ENCODE measurements around the gene MAP7.

Gene MAP7

GRCh38 chr6:136326038-136326553, 224.1 kb downstream of the MAP7 start:
- H3K9ac ChIP-seq (ENCODE audit: low read length), result no peak overlapping the region
- no peaks in the 10 kb centered on the region for H3K36me3 ChIP-seq (ENCODE audit: insufficient read depth, low read length)
- no peaks in the 10 kb centered on the region for H3K27me3 ChIP-seq (ENCODE audit: control insufficient read depth in 1 of 2, insufficient read depth in 2 of 2, low read length in 2 of 2)
- no peaks in the 10 kb centered on the region for H3K9me3 ChIP-seq (ENCODE audit: low read length)
- no peak overlapping the region for H3K27ac ChIP-seq (ENCODE audit: low read depth, low read length)
- no peak overlapping the region for H3K4me3 ChIP-seq (ENCODE audit: low read depth in 1 of 2, low read length in 2 of 2)
- peaks cover 31% of the 10 kb centered on the region for H3K4me1 ChIP-seq (ENCODE audit: insufficient read depth, low read length)

DNA sequence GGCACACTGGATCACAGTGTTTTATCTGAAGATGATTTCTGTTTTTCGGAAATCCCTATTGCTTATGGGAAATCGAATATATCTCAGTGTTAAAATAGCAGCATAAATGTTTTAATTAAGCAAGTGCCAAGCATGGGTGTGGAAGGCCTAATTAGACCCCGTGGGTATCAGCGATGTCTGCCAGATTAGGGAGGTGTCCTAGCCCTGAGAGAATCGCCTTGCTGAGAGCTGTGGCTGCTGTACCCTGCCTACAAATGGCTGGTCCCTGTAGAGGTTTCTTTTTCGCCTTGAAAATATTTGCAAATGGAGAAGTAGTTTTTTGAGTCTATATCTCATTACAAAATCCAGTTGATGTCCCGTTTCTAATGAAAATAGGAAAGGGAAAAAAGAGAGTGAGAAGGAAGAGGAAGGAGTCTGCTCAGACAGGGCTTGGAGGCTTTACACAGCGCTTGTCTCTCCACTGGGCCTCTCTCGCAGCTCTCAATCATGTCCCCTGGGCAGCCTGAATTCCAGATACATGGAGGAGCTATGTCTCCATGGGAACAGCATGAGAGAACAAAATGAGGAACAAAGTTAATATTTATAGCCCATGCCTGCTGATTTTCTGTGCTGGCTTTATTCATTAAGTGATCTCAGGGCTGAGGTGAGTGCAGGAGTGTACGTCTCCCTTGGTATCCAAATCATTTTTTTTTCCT, 225.4 kb downstream of the MAP7 start:
- Histone ChIP-seq H3K4me1 (ENCODE audit: insufficient read depth, low read length) (peaks cover 31% of the 10 kb centered on the region), H3K9ac (ENCODE audit: low read length) (no peak overlapping the region), H3K27me3 (ENCODE audit: control insufficient read depth in 1 of 2, insufficient read depth in 2 of 2, low read length in 2 of 2) (no peaks in the 10 kb centered on the region), H3K36me3 (ENCODE audit: insufficient read depth, low read length) (no peaks in the 10 kb centered on the region), H3K27ac (ENCODE audit: low read depth, low read length) (no peak overlapping the region), H3K4me3 (ENCODE audit: low read depth in 1 of 2, low read length in 2 of 2) (no peak overlapping the region), H3K9me3 (ENCODE audit: low read length) (no peaks in the 10 kb centered on the region)

GRCh38 chr6:136323431-136324112, 226.7 kb downstream of the MAP7 start:
- Histone ChIP-seq H3K9ac (ENCODE audit: low read length) (no peak overlapping the region), H3K27me3 (ENCODE audit: control insufficient read depth in 1 of 2, insufficient read depth in 2 of 2, low read length in 2 of 2) (no peaks in the 10 kb centered on the region), H3K36me3 (ENCODE audit: insufficient read depth, low read length) (no peaks in the 10 kb centered on the region), H3K4me1 (ENCODE audit: insufficient read depth, low read length) (peaks cover 31% of the 10 kb centered on the region), H3K9me3 (ENCODE audit: low read length) (no peaks in the 10 kb centered on the region), H3K27ac (ENCODE audit: low read depth, low read length) (peak overlapping the region; percentile 12), H3K4me3 (ENCODE audit: low read depth in 1 of 2, low read length in 2 of 2) (no peak overlapping the region)

GRCh38 chr6:136319732-136320131, 230.5 kb downstream of the MAP7 start:
- H3K9ac ChIP-seq (ENCODE audit: low read length), result no peak overlapping the region
- H3K4me3 ChIP-seq (ENCODE audit: low read depth in 1 of 2, low read length in 2 of 2), result no peak overlapping the region
- peaks cover 2% of the 10 kb centered on the region for H3K4me1 ChIP-seq (ENCODE audit: insufficient read depth, low read length)
- no peaks in the 10 kb centered on the region for H3K27me3 ChIP-seq (ENCODE audit: control insufficient read depth in 1 of 2, insufficient read depth in 2 of 2, low read length in 2 of 2)
- no peaks in the 10 kb centered on the region for H3K9me3 ChIP-seq (ENCODE audit: low read length)
- H3K27ac ChIP-seq (ENCODE audit: low read depth, low read length), result no peak overlapping the region
- H3K36me3 ChIP-seq (ENCODE audit: insufficient read depth, low read length), result no peaks in the 10 kb centered on the region

- Histone ChIP-seq H3K27ac (ENCODE audit: low read depth, low read length) (no peak overlapping the region), H3K4me3 (ENCODE audit: low read depth in 1 of 2, low read length in 2 of 2) (no peak overlapping the region), H3K27me3 (ENCODE audit: control insufficient read depth in 1 of 2, insufficient read depth in 2 of 2, low read length in 2 of 2) (no peaks in the 10 kb centered on the region), H3K36me3 (ENCODE audit: insufficient read depth, low read length) (no peaks in the 10 kb centered on the region), H3K4me1 (ENCODE audit: insufficient read depth, low read length) (no peaks in the 10 kb centered on the region), H3K9me3 (ENCODE audit: low read length) (no peaks in the 10 kb centered on the region), H3K9ac (ENCODE audit: low read length) (no peak overlapping the region)
These were observed 231.5 kb downstream of the MAP7 start for GRCh38 chr6:136318676-136319075.

DNA sequence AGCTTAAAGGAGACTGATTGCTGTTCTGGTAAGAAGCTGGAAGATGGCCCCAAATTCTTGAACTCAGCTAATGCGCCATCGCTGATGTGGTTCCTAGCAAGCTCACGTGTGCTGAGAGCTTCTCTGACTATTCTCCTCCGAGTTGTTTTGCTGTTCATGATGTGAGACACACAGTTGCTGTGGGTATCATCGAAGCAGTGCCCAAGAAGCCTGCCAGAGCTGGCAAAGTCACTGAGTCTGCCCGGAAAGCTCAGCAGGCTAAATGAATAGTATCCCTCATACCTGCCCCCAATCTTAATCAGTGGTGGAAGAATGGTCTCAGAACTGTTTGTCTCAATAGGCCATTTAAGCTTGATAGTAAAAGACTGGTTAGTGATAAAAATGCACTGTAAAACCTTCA, 232.3 kb downstream of the MAP7 start:
- H3K4me3 ChIP-seq (ENCODE audit: low read depth in 1 of 2, low read length in 2 of 2), result no peak overlapping the region
- H3K36me3 ChIP-seq (ENCODE audit: insufficient read depth, low read length), result no peaks in the 10 kb centered on the region
- H3K9ac ChIP-seq (ENCODE audit: low read length), result no peak overlapping the region
- H3K4me1 ChIP-seq (ENCODE audit: insufficient read depth, low read length), result no peaks in the 10 kb centered on the region
- no peaks in the 10 kb centered on the region for H3K27me3 ChIP-seq (ENCODE audit: control insufficient read depth in 1 of 2, insufficient read depth in 2 of 2, low read length in 2 of 2)
- no peak overlapping the region for H3K27ac ChIP-seq (ENCODE audit: low read depth, low read length)
- H3K9me3 ChIP-seq (ENCODE audit: low read length), result no peaks in the 10 kb centered on the region

DNA sequence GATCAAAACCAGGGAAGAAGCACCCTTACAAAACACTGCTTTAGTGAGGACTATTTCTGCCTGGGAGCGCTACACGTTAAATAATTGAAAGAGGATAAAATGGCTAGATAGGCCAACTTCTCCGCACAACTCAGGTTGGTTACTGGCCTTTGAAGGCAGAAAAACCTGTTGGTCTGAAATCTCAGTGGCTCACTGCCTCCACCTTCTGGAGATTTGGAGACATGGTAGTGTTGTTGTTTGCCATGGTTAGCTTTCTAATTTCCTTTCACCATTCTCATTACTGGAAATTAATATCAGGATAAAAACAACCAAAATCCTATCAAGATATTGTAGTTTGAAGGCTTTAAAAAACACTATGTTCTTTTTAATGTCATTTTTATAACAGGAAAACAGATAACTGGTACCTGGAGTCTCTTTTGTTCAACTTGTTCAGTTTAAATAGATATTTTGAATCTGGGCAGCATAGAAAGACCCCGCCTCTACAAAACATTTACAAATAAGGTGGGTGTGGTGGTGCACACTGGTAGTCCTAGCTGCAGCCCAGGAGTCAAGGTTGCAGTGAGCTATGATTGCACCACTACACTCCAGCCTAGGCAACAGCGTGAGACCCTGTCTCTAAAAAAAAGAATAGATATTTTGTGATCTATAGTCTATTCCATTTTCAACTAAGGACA, 233.1 kb downstream of the MAP7 start:
- Histone ChIP-seq H3K27ac (ENCODE audit: low read depth, low read length) (no peak overlapping the region), H3K36me3 (ENCODE audit: insufficient read depth, low read length) (no peaks in the 10 kb centered on the region), H3K27me3 (ENCODE audit: control insufficient read depth in 1 of 2, insufficient read depth in 2 of 2, low read length in 2 of 2) (no peaks in the 10 kb centered on the region), H3K4me3 (ENCODE audit: low read depth in 1 of 2, low read length in 2 of 2) (no peak overlapping the region), H3K4me1 (ENCODE audit: insufficient read depth, low read length) (no peaks in the 10 kb centered on the region), H3K9ac (ENCODE audit: low read length) (no peak overlapping the region), H3K9me3 (ENCODE audit: low read length) (no peaks in the 10 kb centered on the region)

DNA sequence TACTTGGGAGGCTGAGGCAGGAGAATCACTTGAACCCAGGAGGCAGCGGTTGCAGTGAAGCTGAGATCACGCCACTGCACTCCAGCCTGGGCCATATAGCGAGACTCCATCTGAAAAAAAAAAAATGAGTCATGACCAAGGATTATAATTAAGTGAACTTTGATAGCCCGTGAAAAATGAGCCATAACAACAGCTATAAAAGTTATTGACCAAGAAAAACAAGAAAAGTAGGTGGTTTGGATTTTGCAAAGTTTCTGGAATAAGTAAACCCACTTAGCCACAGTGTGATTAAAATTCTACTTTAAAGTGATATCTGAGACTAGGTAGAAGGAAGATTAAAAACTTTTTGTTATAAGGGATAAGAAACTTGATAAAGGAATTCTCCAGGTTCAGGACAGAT, 234.6 kb downstream of the MAP7 start:
- H3K27ac ChIP-seq (ENCODE audit: low read depth, low read length), result no peak overlapping the region
- H3K9ac ChIP-seq (ENCODE audit: low read length), result no peak overlapping the region
- no peak overlapping the region for H3K4me3 ChIP-seq (ENCODE audit: low read depth in 1 of 2, low read length in 2 of 2)
- no peaks in the 10 kb centered on the region for H3K27me3 ChIP-seq (ENCODE audit: control insufficient read depth in 1 of 2, insufficient read depth in 2 of 2, low read length in 2 of 2)
- H3K36me3 ChIP-seq (ENCODE audit: insufficient read depth, low read length), result no peaks in the 10 kb centered on the region
- H3K9me3 ChIP-seq (ENCODE audit: low read length), result no peaks in the 10 kb centered on the region
- no peaks in the 10 kb centered on the region for H3K4me1 ChIP-seq (ENCODE audit: insufficient read depth, low read length)

DNA sequence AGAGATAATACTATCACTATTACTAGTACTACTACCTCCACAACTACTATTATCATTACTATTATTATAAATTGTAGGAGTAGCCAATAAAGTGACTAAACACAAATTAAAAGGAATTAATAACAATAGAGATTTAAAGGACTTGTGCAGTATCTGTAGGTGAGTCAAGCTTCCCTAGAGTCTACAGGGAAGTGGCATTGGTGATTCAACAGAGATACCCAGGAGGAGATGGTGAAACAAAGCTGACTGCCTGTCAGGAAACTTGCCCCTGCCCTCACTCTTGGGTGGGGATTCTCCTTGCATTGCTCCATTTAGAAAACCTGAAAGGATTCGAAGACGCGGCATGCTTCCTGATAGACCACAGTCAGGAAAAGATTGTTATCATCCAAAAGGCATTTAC, 237.2 kb downstream of the MAP7 start:
- Histone ChIP-seq H3K4me3 (ENCODE audit: low read depth in 1 of 2, low read length in 2 of 2) (no peak overlapping the region), H3K9ac (ENCODE audit: low read length) (no peak overlapping the region), H3K4me1 (ENCODE audit: insufficient read depth, low read length) (no peaks in the 10 kb centered on the region), H3K27ac (ENCODE audit: low read depth, low read length) (no peak overlapping the region), H3K36me3 (ENCODE audit: insufficient read depth, low read length) (no peaks in the 10 kb centered on the region), H3K9me3 (ENCODE audit: low read length) (no peaks in the 10 kb centered on the region), H3K27me3 (ENCODE audit: control insufficient read depth in 1 of 2, insufficient read depth in 2 of 2, low read length in 2 of 2) (no peaks in the 10 kb centered on the region)

DNA sequence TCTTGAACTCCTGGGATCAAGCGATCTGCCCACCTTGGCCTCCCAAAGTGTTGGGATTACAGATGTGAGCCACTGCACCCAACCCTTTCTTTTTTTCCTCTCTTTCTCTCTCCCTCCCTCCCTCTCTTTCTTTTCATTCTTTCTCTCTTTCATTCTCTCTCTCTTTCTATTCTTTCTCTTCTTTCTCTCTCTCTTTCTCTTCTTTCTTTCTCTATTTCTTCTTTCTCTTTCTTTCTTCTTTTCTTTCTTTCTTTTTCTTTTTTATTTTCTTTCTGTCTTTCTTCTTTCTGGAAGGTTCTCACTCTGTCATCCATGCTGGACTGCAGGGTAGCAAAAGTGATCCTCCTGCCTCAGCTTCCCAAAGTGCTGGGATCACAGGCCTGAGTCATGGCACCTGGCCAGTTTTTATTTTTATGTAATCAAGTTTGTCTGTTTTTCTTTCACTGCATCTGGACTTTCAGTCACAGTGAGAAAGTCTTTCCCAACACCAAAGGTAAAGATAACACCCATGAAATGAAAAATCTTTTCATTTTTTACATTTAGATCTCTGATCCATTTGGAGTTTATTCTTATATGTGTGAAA, 240.4 kb downstream of the MAP7 start:
- no peaks in the 10 kb centered on the region for H3K27me3 ChIP-seq (ENCODE audit: control insufficient read depth in 1 of 2, insufficient read depth in 2 of 2, low read length in 2 of 2)
- no peak overlapping the region for H3K27ac ChIP-seq (ENCODE audit: low read depth, low read length)
- no peak overlapping the region for H3K9ac ChIP-seq (ENCODE audit: low read length)
- no peaks in the 10 kb centered on the region for H3K36me3 ChIP-seq (ENCODE audit: insufficient read depth, low read length)
- H3K4me3 ChIP-seq (ENCODE audit: low read depth in 1 of 2, low read length in 2 of 2), result no peak overlapping the region
- no peaks in the 10 kb centered on the region for H3K4me1 ChIP-seq (ENCODE audit: insufficient read depth, low read length)
- no peaks in the 10 kb centered on the region for H3K9me3 ChIP-seq (ENCODE audit: low read length)

DNA sequence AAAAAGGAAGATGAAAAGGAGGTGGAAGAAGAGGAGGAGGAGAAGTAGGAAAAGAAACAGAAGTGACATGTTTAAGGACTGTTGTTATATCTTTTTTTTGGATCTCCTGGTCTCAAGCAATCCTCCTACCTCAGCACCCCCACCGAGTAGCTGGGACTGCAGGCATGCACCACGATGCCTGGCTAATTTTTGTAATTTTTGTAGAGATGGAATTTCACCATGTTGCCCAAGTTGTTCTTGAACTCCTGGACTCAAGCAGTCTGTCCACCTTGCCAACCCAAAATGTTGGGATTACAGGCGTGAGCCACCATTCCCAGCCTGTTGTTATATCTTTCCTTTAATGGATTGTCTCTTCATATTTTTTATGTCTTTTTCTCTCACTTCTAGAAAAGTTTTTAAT, 241.1 kb downstream of the MAP7 start:
- H3K36me3 ChIP-seq (ENCODE audit: insufficient read depth, low read length), result no peaks in the 10 kb centered on the region
- H3K27me3 ChIP-seq (ENCODE audit: control insufficient read depth in 1 of 2, insufficient read depth in 2 of 2, low read length in 2 of 2), result no peaks in the 10 kb centered on the region
- no peak overlapping the region for H3K9ac ChIP-seq (ENCODE audit: low read length)
- no peak overlapping the region for H3K27ac ChIP-seq (ENCODE audit: low read depth, low read length)
- no peak overlapping the region for H3K4me3 ChIP-seq (ENCODE audit: low read depth in 1 of 2, low read length in 2 of 2)
- H3K9me3 ChIP-seq (ENCODE audit: low read length), result no peaks in the 10 kb centered on the region
- no peaks in the 10 kb centered on the region for H3K4me1 ChIP-seq (ENCODE audit: insufficient read depth, low read length)
